ENCODE results near the gene CNPY1.

Gene CNPY1

GRCh38 chr7:155463114-155463811 lies 83.1 kb downstream of the CNPY1 start:
- no peak for DNase-seq

GRCh38 chr7:155462163-155462735 lies 84.1 kb downstream of the CNPY1 start:
- DNase-seq = no peak

- DNase-seq = no peak
Measured at GRCh38 chr7:155461631-155462030, 84.7 kb downstream of the CNPY1 start.

GRCh38 chr7:155460926-155461613 lies 85.3 kb downstream of the CNPY1 start:
- no peak for DNase-seq

- DNase-seq = no peak
Measured at GRCh38 chr7:155459700-155460461, 86.5 kb downstream of the CNPY1 start.

- DNase-seq = no peak
Measured at GRCh38 chr7:155458878-155459699, 87.3 kb downstream of the CNPY1 start.

- no peak for DNase-seq
Measured at GRCh38 chr7:155458111-155458877, 88.1 kb downstream of the CNPY1 start, which contains the start of gene EN2. EN2 (plus strand) TSS chr7:155458129; CDS start chr7:155458378, 249 bp downstream.

- DNase-seq = no peak
Measured at GRCh38 chr7:155457544-155458110, 88.7 kb downstream of the CNPY1 start.

GRCh38 chr7:155456738-155457543 lies 89.4 kb downstream of the CNPY1 start:
- DNase-seq = no peak

- no peak for DNase-seq
Measured at GRCh38 chr7:155455776-155456737, 90.3 kb downstream of the CNPY1 start.

GRCh38 chr7:155455132-155455693 lies 91.1 kb downstream of the CNPY1 start:
- no peak for DNase-seq

- no peak for DNase-seq
Measured at GRCh38 chr7:155454183-155455112, 91.9 kb downstream of the CNPY1 start.

- DNase-seq = no peak
Measured at GRCh38 chr7:155453296-155454182, 92.8 kb downstream of the CNPY1 start.

- DNase-seq = no peak
Measured at GRCh38 chr7:155452505-155453295, 93.7 kb downstream of the CNPY1 start.

- no peak for DNase-seq
Measured at GRCh38 chr7:155451840-155452239, 94.5 kb downstream of the CNPY1 start.

All from NCI-H1436 (cell line).